Fibroblast of skin of back (primary cell): ENCODE results near the gene WRAP73.

Source experiments
- DNase-seq: peaks from one replicate; pipeline ENCODE4 v3.0.0-alpha.2; 2013

The WRAP73 gene

DNA sequence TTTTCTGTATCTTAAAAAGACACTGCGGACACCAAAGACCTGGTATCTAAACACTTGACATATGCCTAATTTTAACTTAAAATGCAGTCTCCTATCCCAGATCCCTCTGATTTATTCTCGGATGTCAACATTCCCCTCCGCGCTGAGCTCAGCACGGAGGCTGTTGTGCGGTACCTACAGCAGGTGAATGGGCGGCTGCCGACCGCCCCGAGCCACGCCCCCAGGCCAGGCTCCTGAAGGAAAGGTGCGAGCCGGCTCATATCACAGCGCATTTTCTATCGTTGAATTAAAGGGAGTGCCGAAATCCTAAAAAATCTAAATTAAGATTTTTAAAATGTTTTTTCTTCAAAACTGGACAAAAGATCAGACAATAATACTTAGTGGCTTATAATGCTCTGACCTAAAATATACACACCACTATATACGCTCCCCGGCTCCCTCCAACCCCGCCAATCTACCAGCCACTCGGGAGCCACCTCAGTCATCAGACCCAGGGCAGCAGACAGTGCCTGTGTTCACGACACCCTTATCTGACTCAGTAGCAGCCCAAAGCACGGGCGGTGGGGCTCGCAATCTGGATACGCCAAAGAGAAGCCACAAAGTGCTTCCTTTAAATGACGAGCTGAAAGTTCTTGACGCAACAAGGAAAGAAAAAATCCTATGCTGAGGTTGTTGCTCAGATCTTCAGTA lies 4.1 kb downstream of the WRAP73 start:
- DNase-seq = no peak

GRCh38 chr1:3645247-3645646 lies 4.7 kb downstream of the WRAP73 start:
- DNase-seq = no peak

- no peak for DNase-seq
Observed at GRCh38 chr1:3644273-3644672, 5.6 kb downstream of the WRAP73 start.

- DNase-seq = no peak
Observed at GRCh38 chr1:3642919-3643675, 6.8 kb downstream of the WRAP73 start.

GRCh38 chr1:3641816-3642215 lies 8.1 kb downstream of the WRAP73 start:
- no peak for DNase-seq

DNA sequence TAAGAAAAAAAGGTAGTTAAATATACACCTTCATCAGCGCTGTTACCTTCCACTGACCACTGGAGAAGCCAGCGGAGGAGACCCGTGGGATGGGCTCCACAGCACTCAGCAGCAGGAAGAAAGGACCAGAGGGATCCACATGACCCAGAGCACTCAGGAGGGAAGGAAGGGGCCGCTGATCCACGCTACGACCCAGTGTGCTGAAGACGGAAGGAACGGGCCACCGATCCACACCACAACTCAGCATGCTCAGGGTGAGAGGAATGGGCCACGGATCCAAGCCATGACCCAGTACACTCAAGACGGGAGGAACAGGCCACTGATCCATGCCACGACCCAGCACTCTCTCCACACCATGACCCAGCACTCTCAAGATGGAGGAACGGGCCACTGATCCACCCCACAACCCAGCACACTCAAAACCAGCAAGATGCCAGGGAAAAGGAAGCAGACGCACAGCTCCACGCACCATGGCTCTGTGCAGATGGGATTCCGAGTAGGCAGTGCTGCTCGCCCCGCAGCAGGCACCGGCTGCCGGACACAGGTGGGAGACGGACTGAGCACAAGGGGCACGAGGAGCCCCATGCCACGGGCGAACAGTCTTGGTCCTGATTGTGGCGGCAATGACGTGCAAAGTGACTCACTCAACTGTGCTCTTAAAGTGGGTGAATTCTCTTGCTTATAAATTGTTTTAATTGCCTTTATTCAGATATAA lies 8.7 kb downstream of the WRAP73 start:
- no peak for DNase-seq

GRCh38 chr1:3640121-3640837 lies 9.6 kb downstream of the WRAP73 start:
- DNase-seq = no peak

- no peak for DNase-seq
Observed at GRCh38 chr1:3639397-3639911, 10.4 kb downstream of the WRAP73 start.

- no peak for DNase-seq
Observed at GRCh38 chr1:3638676-3639075, 11.2 kb downstream of the WRAP73 start.

GRCh38 chr1:3638027-3638426 lies 11.9 kb downstream of the WRAP73 start:
- DNase-seq = no peak

DNA sequence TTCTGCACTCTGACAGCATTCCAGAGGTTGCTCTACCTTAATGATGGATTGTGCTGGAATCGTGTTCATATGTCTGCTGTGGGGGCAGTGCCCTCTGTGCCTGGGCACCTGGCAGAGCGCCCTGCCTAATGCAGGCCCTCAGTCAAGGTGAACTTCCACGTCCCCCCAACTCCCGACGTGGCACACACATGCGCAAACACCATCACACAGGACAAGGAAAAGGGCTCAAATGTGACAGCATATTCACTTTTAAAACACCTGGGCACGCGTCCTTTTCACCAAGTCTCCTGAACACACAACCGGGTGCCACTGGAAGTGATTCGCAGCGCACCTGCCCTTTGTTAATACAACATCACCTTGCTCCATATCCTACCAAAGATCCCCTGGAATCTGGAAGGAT lies 13.4 kb downstream of the WRAP73 start:
- no peak for DNase-seq

DNA sequence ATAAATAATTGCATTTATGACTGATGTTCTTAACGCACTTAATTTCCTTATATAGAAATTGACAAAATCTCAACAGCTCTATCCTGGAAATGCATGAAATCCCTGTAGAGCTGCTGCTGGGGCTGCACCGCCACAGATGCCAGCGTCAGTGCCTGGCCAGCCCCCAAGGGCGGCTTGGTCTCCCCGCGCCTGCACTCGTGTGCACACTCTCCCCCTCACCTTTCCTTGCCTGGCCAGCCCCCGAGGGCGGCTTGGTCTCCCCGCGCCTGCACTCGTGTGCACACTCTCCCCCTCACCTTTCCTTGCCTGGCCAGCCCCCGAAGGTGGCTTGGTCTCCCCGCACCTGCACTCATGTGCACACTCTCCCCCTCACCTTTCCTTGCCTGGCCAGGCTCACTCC lies 13.8 kb downstream of the WRAP73 start:
- DNase-seq = no peak

DNA sequence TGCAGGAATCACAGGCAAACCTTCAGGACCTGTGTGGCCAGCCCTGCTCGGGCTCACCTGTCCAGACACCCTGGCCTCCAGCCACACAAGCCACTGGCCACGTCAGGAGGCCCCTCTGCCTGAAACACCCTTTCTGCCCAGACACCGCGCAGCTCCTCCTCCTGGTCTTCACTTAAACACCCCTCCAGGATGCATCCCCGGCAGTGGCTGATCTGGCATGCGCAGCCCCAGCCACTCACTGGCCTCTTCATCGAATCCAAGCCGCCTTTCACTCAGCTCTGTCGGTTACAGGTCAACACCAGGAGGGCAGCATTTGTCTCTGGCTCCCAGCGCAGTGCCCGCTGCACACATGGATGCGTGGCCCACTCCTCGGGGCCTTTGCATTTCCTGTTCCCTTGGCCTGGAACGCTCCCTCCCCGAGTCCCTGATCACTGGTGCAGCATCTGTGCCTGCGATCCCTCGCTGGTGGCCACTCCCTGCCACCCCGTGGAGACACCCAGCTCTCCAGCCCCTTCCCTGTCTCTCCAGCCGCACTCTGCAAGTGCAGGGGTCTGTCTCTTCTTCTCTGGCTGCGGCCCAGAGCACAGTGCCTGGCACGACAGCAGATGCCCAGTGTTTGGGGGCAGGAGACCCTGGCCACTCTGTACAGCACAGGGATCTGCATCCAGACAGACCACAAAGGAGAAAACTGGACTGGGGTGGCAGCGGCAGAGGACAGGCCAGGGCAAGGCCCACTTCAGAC lies 15.7 kb downstream of the WRAP73 start:
- DNase-seq = no peak

DNA sequence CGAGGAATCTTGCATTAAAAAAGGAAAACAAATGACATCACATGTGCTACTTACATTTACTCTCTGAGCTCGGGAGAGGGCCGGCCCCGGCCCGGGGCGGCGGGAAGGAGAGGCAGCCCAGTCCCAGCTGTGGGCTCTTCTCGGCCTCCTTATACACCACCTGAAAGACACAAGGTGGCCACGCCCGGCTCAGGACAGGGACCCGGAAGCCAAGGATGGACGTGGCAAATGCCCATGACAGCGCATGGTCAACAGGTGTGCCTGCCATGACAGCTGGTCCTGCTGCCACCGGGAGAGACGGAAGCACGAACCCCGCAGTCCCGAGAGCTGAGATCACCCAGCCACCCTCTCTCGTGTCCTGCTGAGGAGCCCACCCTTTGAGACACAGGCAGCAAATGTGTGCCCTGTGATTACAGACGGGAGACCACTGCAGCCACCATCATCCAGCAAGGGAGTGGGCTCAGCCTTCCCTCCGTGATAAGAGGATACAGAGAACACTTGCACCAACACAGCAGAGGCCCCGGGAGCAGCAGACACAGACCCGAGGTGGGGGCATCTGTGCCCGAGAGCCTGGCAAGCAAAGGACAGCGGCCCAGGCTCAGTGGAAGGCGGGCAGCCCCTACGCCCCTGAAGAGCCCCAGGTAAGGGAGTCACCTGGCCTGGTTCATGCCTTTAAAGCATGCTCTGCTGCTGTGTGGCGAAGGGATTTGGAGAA lies 16.4 kb downstream of the WRAP73 start:
- DNase-seq = no peak

- DNase-seq = no peak
Observed at GRCh38 chr1:3632716-3633343, 17.1 kb downstream of the WRAP73 start.

DNA sequence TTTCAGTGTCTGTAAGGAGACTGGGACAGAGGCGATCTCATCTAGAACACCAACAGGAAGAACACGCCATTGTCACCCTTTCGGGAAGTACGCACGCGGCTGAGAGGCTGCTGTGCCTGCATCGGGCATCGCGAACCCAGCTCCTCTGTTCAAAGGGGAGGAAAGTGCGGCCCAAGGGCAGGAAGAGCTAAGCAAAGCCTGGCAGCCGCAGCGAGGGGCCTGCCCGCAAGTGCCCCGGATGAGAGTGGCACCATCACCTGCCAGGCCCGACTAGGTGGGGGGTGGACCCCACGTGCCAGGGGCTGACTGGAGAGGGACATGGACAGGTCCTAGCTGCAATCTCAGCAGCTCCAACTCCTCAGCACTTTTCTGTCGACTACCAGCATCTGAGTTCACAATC lies 17.6 kb downstream of the WRAP73 start:
- DNase-seq = no peak

DNA sequence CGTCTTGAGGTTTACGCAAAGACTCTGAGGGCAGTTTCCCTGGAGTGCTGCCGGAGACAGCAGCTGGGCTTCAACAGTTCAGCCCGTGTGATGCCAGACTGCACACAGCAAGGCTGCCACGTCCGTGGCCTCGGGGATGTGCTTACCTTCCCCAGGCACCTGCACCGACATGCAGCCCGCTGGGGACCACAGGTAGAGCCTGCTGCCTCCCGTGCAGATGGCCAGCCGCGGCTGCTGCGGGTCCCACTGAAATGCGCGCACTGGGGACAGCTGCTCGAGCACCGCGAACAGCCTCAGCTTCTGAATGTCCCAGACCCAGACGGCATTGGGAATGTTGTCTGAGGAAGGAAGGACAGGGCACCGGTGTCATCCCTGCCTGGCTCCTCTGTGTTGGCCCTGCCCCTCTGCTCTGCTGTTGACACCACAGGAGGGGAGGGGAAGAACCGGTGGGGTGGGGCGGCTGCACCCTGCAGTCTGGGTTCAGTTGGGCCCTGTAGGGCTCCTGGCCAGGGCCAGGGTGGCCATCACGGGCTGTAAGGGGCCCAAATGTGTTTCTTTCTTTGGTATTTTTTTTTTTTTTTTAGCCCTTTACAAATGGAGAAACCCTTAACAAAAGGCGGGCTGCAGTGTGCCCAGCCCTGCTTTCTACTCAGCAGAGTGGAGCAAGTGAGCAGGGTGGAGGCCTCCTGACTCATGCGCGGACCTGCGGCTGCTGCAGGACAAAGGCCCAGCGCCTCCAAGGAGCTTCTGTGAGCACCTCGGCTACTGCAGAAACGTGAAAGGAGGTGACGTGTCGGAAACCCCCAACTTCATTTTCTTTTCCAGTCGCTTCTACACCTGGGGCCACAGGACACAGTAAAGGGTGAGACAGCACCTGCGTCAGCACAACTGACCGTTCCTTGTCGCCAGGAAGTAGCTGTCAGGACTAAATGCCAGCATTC lies 18.3 kb downstream of the WRAP73 start:
- no peak for DNase-seq

DNA sequence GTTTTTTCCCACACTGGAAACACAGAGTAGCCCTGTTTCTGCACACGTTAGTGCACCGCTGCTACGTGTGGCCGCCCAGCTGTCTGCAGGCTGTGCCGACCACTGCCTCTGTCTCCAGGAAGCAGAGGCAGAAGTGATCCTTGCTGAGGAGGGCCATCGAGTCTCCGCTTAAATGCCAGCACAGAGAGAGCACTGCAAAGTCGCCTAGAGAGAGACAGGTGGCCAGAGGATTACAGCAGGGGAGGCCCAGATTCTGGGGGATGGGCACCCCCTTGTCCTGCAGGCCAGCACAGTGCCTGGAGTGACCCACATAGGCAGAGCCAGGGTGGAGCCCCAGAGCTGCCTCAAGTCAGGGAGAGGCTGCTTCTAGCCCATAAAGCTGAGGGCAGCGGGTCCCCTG lies 19.0 kb downstream of the WRAP73 start:
- no peak for DNase-seq

GRCh38 chr1:3630161-3630611 lies 19.7 kb downstream of the WRAP73 start:
- no peak for DNase-seq
